Measurements from ENCODE around the gene GCNT1.

The GCNT1 gene

GRCh38 chr9:76552751-76553455 is 93.9 kb downstream of the GCNT1 start:
- Histone ChIP-seq H3K9me3 (ENCODE audit: low read length) (no peaks in the 10 kb centered on the region), H3K36me3 (ENCODE audit: insufficient read depth, low read length) (no peaks in the 10 kb centered on the region), H3K27me3 (ENCODE audit: control insufficient read depth in 1 of 2, insufficient read depth in 2 of 2, low read length in 2 of 2) (no peaks in the 10 kb centered on the region), H3K27ac (ENCODE audit: low read depth, low read length) (no peak overlapping the region), H3K4me3 (ENCODE audit: low read depth in 1 of 2, low read length in 2 of 2) (no peak overlapping the region), H3K4me1 (ENCODE audit: insufficient read depth, low read length) (no peaks in the 10 kb centered on the region), H3K9ac (ENCODE audit: low read length) (no peak overlapping the region)

GRCh38 chr9:76553680-76554079 is 94.7 kb downstream of the GCNT1 start:
- Histone ChIP-seq H3K4me1 (ENCODE audit: insufficient read depth, low read length) (no peaks in the 10 kb centered on the region), H3K9ac (ENCODE audit: low read length) (no peak overlapping the region), H3K27me3 (ENCODE audit: control insufficient read depth in 1 of 2, insufficient read depth in 2 of 2, low read length in 2 of 2) (no peaks in the 10 kb centered on the region), H3K4me3 (ENCODE audit: low read depth in 1 of 2, low read length in 2 of 2) (no peak overlapping the region), H3K9me3 (ENCODE audit: low read length) (no peaks in the 10 kb centered on the region), H3K36me3 (ENCODE audit: insufficient read depth, low read length) (no peaks in the 10 kb centered on the region), H3K27ac (ENCODE audit: low read depth, low read length) (no peak overlapping the region)
